H9 (cell line): Measurements from ENCODE around the gene CHRM4. TPM values are rescaled to one million over a fixed set of nuclear protein-coding genes. Genes with fewer than 3 reads are reported as not detected.

Experiments
- DNase-seq: peaks from one replicate; pipeline ENCODE4 v3.0.0-alpha.2; 2017
- H2AFZ ChIP-seq: one replicate; pipeline ENCODE4 v1.6.1; 2013; ENCODE audit warnings: mild to moderate bottlenecking, low read length, control low read depth, moderate library complexity
- H2AK5ac ChIP-seq: 2 replicates; pipeline ENCODE4 v1.6.1; 2013; ENCODE audit warnings: low read length, control low read depth, mixed read lengths; ENCODE audit not compliant: insufficient read length
- H2BK120ac ChIP-seq: one replicate; pipeline ENCODE4 v1.6.1; 2013; ENCODE audit warnings: low read depth, mild to moderate bottlenecking, low read length, control low read depth, inconsistent platforms; ENCODE audit not compliant: poor library complexity, severe bottlenecking
- H2BK12ac ChIP-seq: 2 replicates; pipeline ENCODE4 v1.6.1; 2013; ENCODE audit warnings: low read length, control low read depth, mixed read lengths, low read depth; ENCODE audit not compliant: insufficient read length
- H2BK15ac ChIP-seq: 2 replicates; pipeline ENCODE4 v1.6.1; 2013; ENCODE audit warnings: low read depth, low read length, control low read depth
- H2BK20ac ChIP-seq: one replicate; pipeline ENCODE4 v1.6.1; 2013; ENCODE audit warnings: low read depth, mild to moderate bottlenecking, low read length, control low read depth, inconsistent platforms; ENCODE audit not compliant: poor library complexity, severe bottlenecking
- H2BK5ac ChIP-seq: 2 replicates; pipeline ENCODE4 v1.6.1; 2013; ENCODE audit warnings: low read length, control low read depth, mixed read lengths; ENCODE audit not compliant: insufficient read length
- H3K14ac ChIP-seq: 2 replicates; pipeline ENCODE4 v1.6.1; 2013; ENCODE audit warnings: low read length, control low read depth; ENCODE audit not compliant: insufficient read depth
- H3K18ac ChIP-seq: 2 replicates; pipeline ENCODE4 v1.6.1; 2013; ENCODE audit warnings: low read depth, mild to moderate bottlenecking, mixed read lengths, low read length, control low read depth; ENCODE audit not compliant: insufficient read length
- H3K23ac ChIP-seq: 2 replicates; pipeline ENCODE4 v1.6.1; 2013; ENCODE audit warnings: low read length, control low read depth, mixed read lengths, low read depth; ENCODE audit not compliant: insufficient read length
- H3K23me2 ChIP-seq: 2 replicates; pipeline ENCODE4 v1.6.1; 2013; ENCODE audit warnings: low read depth, mild to moderate bottlenecking, mixed read lengths, low read length, control low read depth; ENCODE audit not compliant: insufficient read length, poor library complexity, severe bottlenecking
- H3K27ac ChIP-seq: 2 replicates; pipeline ENCODE4 v1.5.1; 2013; ENCODE audit warnings: low read length, control low read depth, mixed read lengths, low read depth; ENCODE audit not compliant: insufficient read length
- H3K27me3 ChIP-seq: 2 replicates; pipeline ENCODE4 v1.6.1; 2013; ENCODE audit warnings: low read length, control low read depth, inconsistent platforms; ENCODE audit not compliant: insufficient read depth
- H3K4ac ChIP-seq: 2 replicates; pipeline ENCODE4 v1.6.1; 2013; ENCODE audit warnings: low read depth, mild to moderate bottlenecking, control low read depth, inconsistent platforms, low read length, moderate library complexity
- H3K4me1 ChIP-seq: 2 replicates; pipeline ENCODE4 v1.6.1; 2013; ENCODE audit warnings: low read length, control low read depth, inconsistent platforms; ENCODE audit not compliant: insufficient read depth
- H3K4me2 ChIP-seq: 2 replicates; pipeline ENCODE4 v1.6.1; 2013; ENCODE audit warnings: low read length, control low read depth, mixed read lengths; ENCODE audit not compliant: insufficient read length, insufficient read depth
- H3K56ac ChIP-seq: 2 replicates; pipeline ENCODE4 v1.6.1; 2013; ENCODE audit warnings: low read depth, mild to moderate bottlenecking, mixed read lengths, low read length, control low read depth; ENCODE audit not compliant: insufficient read length
- H3K79me1 ChIP-seq: 2 replicates; pipeline ENCODE4 v1.6.1; 2013; ENCODE audit warnings: low read depth, mild to moderate bottlenecking, moderate library complexity, low read length, control low read depth, inconsistent platforms; ENCODE audit not compliant: insufficient read depth, poor library complexity, severe bottlenecking
- H3K79me2 ChIP-seq: 2 replicates; pipeline ENCODE4 v1.6.1; 2013; ENCODE audit warnings: low read length, control low read depth, inconsistent platforms; ENCODE audit not compliant: insufficient read depth
- H3K9ac ChIP-seq: 2 replicates; pipeline ENCODE4 v1.6.1; 2013; ENCODE audit warnings: low read length, control low read depth, mixed read lengths; ENCODE audit not compliant: insufficient read length; ENCODE audit errors: extremely low read depth
- H3K9me3 ChIP-seq: one replicate; pipeline ENCODE4 v1.6.1; 2013; ENCODE audit warnings: low read depth, low read length, inconsistent platforms; ENCODE audit not compliant: control insufficient read depth
- H3T11ph ChIP-seq: one replicate; pipeline ENCODE4 v1.6.1; 2013; ENCODE audit warnings: mild to moderate bottlenecking, low read length, control low read depth, inconsistent platforms
- H4K20me1 ChIP-seq: one replicate; pipeline ENCODE4 v1.6.1; 2013; ENCODE audit not compliant: control insufficient read depth, insufficient read length, insufficient read depth
- H4K5ac ChIP-seq: 2 replicates; pipeline ENCODE4 v1.6.1; 2013; ENCODE audit warnings: low read depth, mild to moderate bottlenecking, mixed read lengths, low read length, control low read depth; ENCODE audit not compliant: insufficient read length
- H4K8ac ChIP-seq: replicated peaks from 2 replicates; pipeline ENCODE4 v1.6.1; 2013; ENCODE audit warnings: low read length, control low read depth, mixed read lengths, low read depth; ENCODE audit not compliant: insufficient read length
- H4K91ac ChIP-seq: 2 replicates; pipeline ENCODE4 v1.6.1; 2013; ENCODE audit warnings: low read depth, mild to moderate bottlenecking, moderate library complexity, mixed read lengths, low read length, control low read depth; ENCODE audit not compliant: insufficient read length
- H3K27ac Mint-ChIP-seq, 3 experiments: 2 replicates in 2 of 3; 3 replicates in 1 of 3; pipeline ENCODE4 v1.8.0; 2020 to 2021; ENCODE audit warnings: mixed read lengths in 3 of 3, mild to moderate bottlenecking in 1 of 3, moderate library complexity in 1 of 3
- H3K27me3 Mint-ChIP-seq: 2 replicates; pipeline ENCODE4 v1.8.0; 2021; ENCODE audit warnings: low read depth, mild to moderate bottlenecking, moderate library complexity, mixed read lengths
- H3K36me3 Mint-ChIP-seq, 3 experiments: 2 replicates in 2 of 3; 3 replicates in 1 of 3; pipeline ENCODE4 v1.8.0; 2020 to 2021; ENCODE audit warnings: low read depth in 3 of 3, mixed read lengths in 3 of 3; ENCODE audit not compliant: insufficient read depth in 1 of 3
- H3K4me1 Mint-ChIP-seq, 2 experiments: 2 replicates each; pipeline ENCODE4 v1.8.0; 2020; ENCODE audit warnings: mixed read lengths in 2 of 2
- H3K4me3 Mint-ChIP-seq, 2 experiments: 2 replicates in 1 of 2; 3 replicates in 1 of 2; pipeline ENCODE4 v1.8.0; 2020 to 2021; ENCODE audit warnings: mild to moderate bottlenecking in 2 of 2, mixed read lengths in 2 of 2, moderate library complexity in 1 of 2
- H3K9me3 Mint-ChIP-seq, 2 experiments: 2 replicates in 1 of 2; 3 replicates in 1 of 2; pipeline ENCODE4 v1.8.0; 2020; ENCODE audit warnings: mild to moderate bottlenecking in 2 of 2, mixed read lengths in 2 of 2, moderate library complexity in 1 of 2
- WGBS: extraction: QIAGEN DNeasy Blood & Tissue Kit; methylation state at CpG from one replicate; pipeline ENCODE4 v1.1.7; 2013; ENCODE audit warnings: missing lambda C conversion rate, low lambda C conversion rate, mixed read lengths; ENCODE audit not compliant: insufficient read length; ENCODE audit errors: extremely low coverage; 5-methylcytosine and 5-hydroxymethylcytosine counted together
- total RNA-seq: library from RNA; stranded (reverse); gene quantifications from 2 replicates; pipeline ENCODE4 v1.2.1, GENCODE V29; 2021
- TF ChIP-seq, protein P1 (sequence below): fragments of 200-600 bp; sonication (generic); conservative IDR thresholded peaks from 3 replicates; pipeline ENCODE4 v1.8.0; 2021; ENCODE audit warnings: antibody characterized with exemption, mild to moderate bottlenecking

The CHRM4 gene
- total RNA-seq, 1 experiment from 2014 or later, result 1.0 TPM

DNA sequence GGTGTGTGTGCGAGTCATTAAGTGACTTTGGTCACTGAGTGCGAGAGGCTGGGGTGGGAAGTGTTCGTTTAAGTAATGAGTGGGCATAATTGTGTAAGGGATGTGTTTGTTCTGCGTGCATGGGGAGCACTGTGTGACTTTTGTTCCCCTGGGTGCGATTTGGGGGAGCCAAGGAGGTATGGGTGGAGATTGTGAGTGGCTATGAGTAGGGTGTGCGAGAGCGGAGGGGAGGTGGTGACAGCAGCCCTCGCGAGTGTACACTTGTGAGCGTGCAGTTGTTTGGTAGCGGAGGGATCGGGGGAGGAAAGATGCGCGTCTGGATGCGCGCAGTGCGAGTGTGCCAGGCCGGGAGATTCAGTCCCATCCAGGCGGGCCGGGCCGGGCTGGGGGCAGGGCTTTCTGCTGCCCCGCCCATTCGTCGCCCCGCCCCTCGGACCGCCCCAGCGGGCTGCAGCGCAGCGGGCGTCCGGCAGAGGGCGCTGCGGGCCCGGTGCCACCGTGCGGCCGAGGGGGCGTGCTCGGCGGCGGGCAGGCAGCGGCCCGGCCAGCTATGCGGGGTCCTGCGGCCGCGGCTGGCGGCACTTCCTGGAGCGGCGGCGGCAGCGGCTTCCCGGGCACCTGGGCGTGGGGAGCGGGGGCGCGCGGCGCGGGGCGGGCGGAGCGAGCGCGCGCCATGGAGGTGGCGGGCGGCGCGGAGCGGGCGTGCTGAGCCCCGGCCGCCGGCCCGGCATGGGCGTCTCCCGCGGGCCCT lies 44.5 kb downstream of the CHRM4 start, which contains the start of gene DGKZ:
Gene DGKZ, plus strand, starts transcription at position 578 of the 751 bp plus-strand sequence. CDS start 197 bp downstream, outside the sequence.
- Histone ChIP-seq H4K20me1 (peaks cover 5% of the 10 kb centered on the region), H2BK15ac (no peak within 1 kb of the TSS), H3K18ac (no peak within 1 kb of the TSS), H3K9ac (peak within 1 kb of the TSS; percentile 60), H3K23ac (no peak within 1 kb of the TSS), H3K79me1 (peaks cover 8% of the 10 kb centered on the region), H4K8ac (no peak within 1 kb of the TSS), H3K23me2 (peaks cover 10% of the 10 kb centered on the region), H2BK12ac (no peak within 1 kb of the TSS), H3K27ac (no peak within 1 kb of the TSS), H3K79me2 (peaks cover 13% of the 10 kb centered on the region; the same call in 1 of the 2 replicates), H3K9me3 (no peaks in the 10 kb centered on the region), H3K4me2 (peak within 1 kb of the TSS; percentile 93), H3K4me1 (peaks cover 31% of the 10 kb centered on the region), H2BK20ac (no peak within 1 kb of the TSS), H2AFZ (no peak within 1 kb of the TSS), H3K14ac (no peak within 1 kb of the TSS; the same call in 1 of the 2 replicates), H2BK120ac (no peak within 1 kb of the TSS), H2BK5ac (no peak within 1 kb of the TSS), H3K56ac (no peak within 1 kb of the TSS), H4K5ac (no peak within 1 kb of the TSS), H2AK5ac (no peak within 1 kb of the TSS), H3K27me3 (no peaks in the 10 kb centered on the region), H4K91ac (no peak within 1 kb of the TSS), H3K4ac (no peak within 1 kb of the TSS), H3T11ph (no peak within 1 kb of the TSS)
- Mint-ChIP-seq H3K4me3 (peak within 1 kb of the TSS; percentile 77 to 87), H3K36me3 (peaks cover 0 to 4% (median 0%) of the 10 kb centered on the region in 3 experiments; a peak in 1 of 7 replicates), H3K9me3 (no peaks in the 10 kb centered on the region; a peak in 2 of 5 replicates), H3K27ac (no peak within 1 kb of the TSS; a peak in 2 of 7 replicates), H3K4me1 (peaks cover 74 to 76% of the 10 kb centered on the region in 2 experiments), H3K27me3 (peaks cover 10% of the 10 kb centered on the region)
- DNase-seq, result peak; percentile 77
- no CpG with 5 or more reads among the region's 80 CpGs for WGBS
- TF ChIP-seq, protein P1, sequence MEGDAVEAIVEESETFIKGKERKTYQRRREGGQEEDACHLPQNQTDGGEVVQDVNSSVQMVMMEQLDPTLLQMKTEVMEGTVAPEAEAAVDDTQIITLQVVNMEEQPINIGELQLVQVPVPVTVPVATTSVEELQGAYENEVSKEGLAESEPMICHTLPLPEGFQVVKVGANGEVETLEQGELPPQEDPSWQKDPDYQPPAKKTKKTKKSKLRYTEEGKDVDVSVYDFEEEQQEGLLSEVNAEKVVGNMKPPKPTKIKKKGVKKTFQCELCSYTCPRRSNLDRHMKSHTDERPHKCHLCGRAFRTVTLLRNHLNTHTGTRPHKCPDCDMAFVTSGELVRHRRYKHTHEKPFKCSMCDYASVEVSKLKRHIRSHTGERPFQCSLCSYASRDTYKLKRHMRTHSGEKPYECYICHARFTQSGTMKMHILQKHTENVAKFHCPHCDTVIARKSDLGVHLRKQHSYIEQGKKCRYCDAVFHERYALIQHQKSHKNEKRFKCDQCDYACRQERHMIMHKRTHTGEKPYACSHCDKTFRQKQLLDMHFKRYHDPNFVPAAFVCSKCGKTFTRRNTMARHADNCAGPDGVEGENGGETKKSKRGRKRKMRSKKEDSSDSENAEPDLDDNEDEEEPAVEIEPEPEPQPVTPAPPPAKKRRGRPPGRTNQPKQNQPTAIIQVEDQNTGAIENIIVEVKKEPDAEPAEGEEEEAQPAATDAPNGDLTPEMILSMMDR, result no peak; the same call in none of the 3 replicates
